GM23338 (cell line): ENCODE results near the gene SLC1A3. TPM values are rescaled to one million over a fixed set of nuclear protein-coding genes. Genes with fewer than 3 reads are reported as not detected.
A peak's percentile ranks its signal among the peaks of the same experiment; 100 is the strongest.

ENCODE experiments used
- ATAC-seq: fragments of 200-7000 bp; cut with Tn5 transposase; 3 replicates; pipeline ENCODE4 v1.9.1; 2020
- DNase-seq: peaks from one replicate; pipeline ENCODE4 v3.0.0-alpha.2; 2015; ENCODE audit warnings: low spot score
- H2AFZ ChIP-seq: fragments of 200-600 bp; sonication (generic); 2 replicates; pipeline ENCODE4 v1.8.0; 2016; ENCODE audit warnings: antibody characterized with exemption, mild to moderate bottlenecking, moderate library complexity
- H3F3A ChIP-seq: fragments of 200-600 bp; sonication (generic); replicated peaks from 2 replicates; pipeline ENCODE4 v1.8.0; 2017; ENCODE audit warnings: antibody characterized with exemption, mixed run types, low read depth
- H3K27ac ChIP-seq: fragments of 200-600 bp; sonication (generic); 2 replicates; pipeline ENCODE4 v1.6.1; 2016; ENCODE audit warnings: low read depth
- H3K27me3 ChIP-seq: fragments of 200-600 bp; sonication (generic); 2 replicates; pipeline ENCODE4 v1.8.0; 2016; ENCODE audit warnings: mild to moderate bottlenecking, mixed run types, moderate library complexity; ENCODE audit not compliant: insufficient read depth
- H3K36me3 ChIP-seq: fragments of 200-600 bp; sonication (generic); 2 replicates; pipeline ENCODE4 v1.8.0; 2016; ENCODE audit warnings: mild to moderate bottlenecking; ENCODE audit not compliant: insufficient read depth
- H3K4me1 ChIP-seq: fragments of 200-600 bp; sonication (generic); 2 replicates; pipeline ENCODE4 v1.8.0; 2016; ENCODE audit warnings: mild to moderate bottlenecking, moderate library complexity; ENCODE audit not compliant: insufficient read depth
- H3K4me2 ChIP-seq: fragments of 200-600 bp; sonication (generic); 2 replicates; pipeline ENCODE4 v1.7.1; 2017; ENCODE audit warnings: mixed run types
- H3K4me3 ChIP-seq: fragments of 200-600 bp; sonication (generic); 2 replicates; pipeline ENCODE4 v1.6.1; 2016; ENCODE audit warnings: mixed run types
- H3K79me2 ChIP-seq: fragments of 200-600 bp; sonication (generic); replicated peaks from 2 replicates; pipeline ENCODE4 v1.8.0; 2017; ENCODE audit warnings: mild to moderate bottlenecking; ENCODE audit not compliant: insufficient read depth
- H3K9me2 ChIP-seq: fragments of 200-600 bp; sonication (generic); 2 replicates; pipeline ENCODE4 v1.8.0; 2017; ENCODE audit not compliant: insufficient read depth
- H4K20me1 ChIP-seq: fragments of 200-600 bp; sonication (generic); replicated peaks from 2 replicates; pipeline ENCODE4 v1.8.0; 2017; ENCODE audit warnings: mild to moderate bottlenecking; ENCODE audit not compliant: insufficient read depth
- H3K27ac Mint-ChIP-seq: 2 replicates; pipeline ENCODE4 v1.8.0; 2020; ENCODE audit warnings: inconsistent platforms, mild to moderate bottlenecking, moderate library complexity, mixed read lengths
- H3K27me3 Mint-ChIP-seq: 3 replicates; pipeline ENCODE4 v1.8.0; 2022; ENCODE audit warnings: low read depth, mild to moderate bottlenecking, moderate library complexity, mixed read lengths, inconsistent platforms; ENCODE audit not compliant: insufficient read depth, poor library complexity
- H3K36me3 Mint-ChIP-seq: 3 replicates; pipeline ENCODE4 v1.8.0; 2021; ENCODE audit warnings: low read depth, mild to moderate bottlenecking, inconsistent platforms, moderate library complexity, mixed read lengths
- H3K4me1 Mint-ChIP-seq: 3 replicates; pipeline ENCODE4 v1.8.0; 2020; ENCODE audit warnings: mild to moderate bottlenecking, inconsistent platforms, mixed read lengths
- H3K4me3 Mint-ChIP-seq: 3 replicates; pipeline ENCODE4 v1.8.0; 2021; ENCODE audit warnings: moderate library complexity, mild to moderate bottlenecking, inconsistent platforms, mixed read lengths
- H3K9me3 Mint-ChIP-seq: 3 replicates; pipeline ENCODE4 v1.8.0; 2020; ENCODE audit warnings: moderate library complexity, mild to moderate bottlenecking, inconsistent platforms, mixed read lengths
- CREB1 ChIP-seq: fragments of 250-450 bp; sonication (Bioruptor Pico); IDR thresholded peaks from 2 replicates; pipeline ENCODE4 v1.5.0; 2020; ENCODE audit warnings: low read depth, mild to moderate bottlenecking, moderate library complexity
- ETS1 ChIP-seq: IDR thresholded peaks from 2 replicates; pipeline ENCODE4 v1.6.1; 2016; ENCODE audit warnings: antibody characterized with exemption
- EZH2 ChIP-seq: fragments of 200-600 bp; sonication (generic); IDR thresholded peaks from one replicate; pipeline ENCODE4 v1.8.0; 2017; ENCODE audit warnings: antibody characterized with exemption, mild to moderate bottlenecking, low read depth; ENCODE audit not compliant: unreplicated experiment
- EZH2phosphoT487 ChIP-seq: fragments of 200-600 bp; sonication (generic); IDR thresholded peaks from one replicate; pipeline ENCODE4 v1.8.1; 2018; ENCODE audit warnings: antibody characterized with exemption; ENCODE audit not compliant: unreplicated experiment
- JUNB ChIP-seq: IDR thresholded peaks from one replicate; pipeline ENCODE4 v1.6.1; 2016; ENCODE audit warnings: antibody characterized with exemption; ENCODE audit not compliant: unreplicated experiment
- NANOG ChIP-seq: IDR thresholded peaks from 2 replicates; pipeline ENCODE4 v1.6.1; 2016; ENCODE audit warnings: antibody characterized with exemption, borderline replicate concordance
- POLR2AphosphoS5 ChIP-seq: IDR thresholded peaks from 2 replicates; pipeline ENCODE4 v1.6.1; 2016; ENCODE audit warnings: antibody characterized with exemption, low read depth
- STAT1 ChIP-seq: IDR thresholded peaks from one replicate; pipeline ENCODE4 v1.6.1; 2016; ENCODE audit warnings: antibody characterized with exemption; ENCODE audit not compliant: unreplicated experiment
- ZNF114 ChIP-seq: fragments of 250-450 bp; sonication (Bioruptor Pico); IDR thresholded peaks from 2 replicates; pipeline ENCODE4 v1.5.0; 2020; ENCODE audit warnings: mild to moderate bottlenecking, moderate library complexity
- ZNF331 ChIP-seq: fragments of 250-450 bp; sonication (Bioruptor Pico); IDR thresholded peaks from 2 replicates; pipeline ENCODE4 v1.5.0; 2020; ENCODE audit warnings: low read depth, mild to moderate bottlenecking, moderate library complexity
- polyA plus RNA-seq: library from polyadenylated mRNA; unstranded; fragments of >200 nt; fragmentation: Nextera tagmentation; extraction: Ambion mirVana; gene quantifications from 2 replicates; pipeline ENCODE4 v1.2.1, GENCODE V29; 2016
- total RNA-seq: library from RNA; depleted of rRNA; stranded (reverse); fragments of >200 nt; shearing (Covaris generic); gene quantifications from 2 replicates; pipeline ENCODE4 v1.2.3, GENCODE V29; 2014
- TF ChIP-seq, protein P1 (sequence below): fragments of 250-450 bp; sonication (Bioruptor Pico); IDR thresholded peaks from 2 replicates; pipeline ENCODE4 v1.5.0; 2020; ENCODE audit warnings: mild to moderate bottlenecking, moderate library complexity
- TF ChIP-seq, protein P2 (sequence below), 2 experiments: fragments of 200-600 bp in 1 of 2; sonication (generic) in 1 of 2; conservative IDR thresholded peaks; 2 replicates each; pipeline versions ENCODE4 v1.5.1 to v1.6.1; 2016 to 2017; ENCODE audit warnings: antibody characterized with exemption in 2 of 2, low read depth in 2 of 2, mild to moderate bottlenecking in 2 of 2, moderate library complexity in 1 of 2
- TF ChIP-seq, protein P3 (sequence below): IDR thresholded peaks from one replicate; pipeline ENCODE4 v1.6.1; 2018; ENCODE audit warnings: antibody characterized with exemption; ENCODE audit not compliant: unreplicated experiment

Gene SLC1A3
- total and polyA plus RNA-seq, 2 experiments from 2014 or later: 29.0 to 40.7 TPM

DNA sequence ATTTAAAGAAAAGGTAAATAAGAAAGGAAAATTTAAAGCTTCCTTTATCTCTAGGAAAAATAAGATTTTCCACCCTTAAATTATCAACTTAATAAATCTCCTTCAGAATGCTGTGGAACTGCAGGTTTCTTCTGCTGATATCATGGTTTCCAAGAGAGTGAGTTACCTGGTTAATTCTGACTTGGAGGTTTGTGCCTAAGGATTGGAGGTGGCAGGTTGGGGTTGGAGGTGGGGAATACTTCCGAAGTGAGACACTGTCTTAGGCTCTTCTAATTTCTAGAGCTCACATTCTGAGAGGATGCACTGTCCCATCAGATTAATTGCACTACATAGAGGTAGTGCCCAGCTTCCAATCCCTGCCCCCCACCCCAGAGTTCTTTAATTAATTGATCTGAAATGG, 31.1 kb downstream of the SLC1A3 start:
- Histone ChIP-seq H3K4me1 (peaks cover 6% of the 10 kb centered on the region; the same call in 1 of the 2 replicates), H3K4me2 (no peak overlapping the region), H3K36me3 (peaks cover 3% of the 10 kb centered on the region; the same call in 1 of the 2 replicates), H2AFZ (no peak overlapping the region), H3F3A (no peaks in the 10 kb centered on the region), H3K9me2 (no peaks in the 10 kb centered on the region), H3K79me2 (no peaks in the 10 kb centered on the region), H3K4me3 (no peak overlapping the region), H3K27ac (0 out of 2 replicates have a peak overlapping the region, but pooled peaks have one; percentile 26), H4K20me1 (no peaks in the 10 kb centered on the region), H3K27me3 (no peaks in the 10 kb centered on the region)
- H3K27me3 Mint-ChIP-seq: no peaks in the 10 kb centered on the region
- H3K27ac Mint-ChIP-seq: no peak overlapping the region
- H3K4me1 Mint-ChIP-seq: peaks cover 12% of the 10 kb centered on the region
- peaks cover 13% of the 10 kb centered on the region; the same call in 2 of the 3 replicates for H3K36me3 Mint-ChIP-seq
- DNase-seq: no peak
- ATAC-seq: no peak
- no peak for TF ChIP-seq STAT1
- TF ChIP-seq JUNB: no peak
- no peak for TF ChIP-seq NANOG
- TF ChIP-seq EZH2: no peak
- TF ChIP-seq, protein P1, sequence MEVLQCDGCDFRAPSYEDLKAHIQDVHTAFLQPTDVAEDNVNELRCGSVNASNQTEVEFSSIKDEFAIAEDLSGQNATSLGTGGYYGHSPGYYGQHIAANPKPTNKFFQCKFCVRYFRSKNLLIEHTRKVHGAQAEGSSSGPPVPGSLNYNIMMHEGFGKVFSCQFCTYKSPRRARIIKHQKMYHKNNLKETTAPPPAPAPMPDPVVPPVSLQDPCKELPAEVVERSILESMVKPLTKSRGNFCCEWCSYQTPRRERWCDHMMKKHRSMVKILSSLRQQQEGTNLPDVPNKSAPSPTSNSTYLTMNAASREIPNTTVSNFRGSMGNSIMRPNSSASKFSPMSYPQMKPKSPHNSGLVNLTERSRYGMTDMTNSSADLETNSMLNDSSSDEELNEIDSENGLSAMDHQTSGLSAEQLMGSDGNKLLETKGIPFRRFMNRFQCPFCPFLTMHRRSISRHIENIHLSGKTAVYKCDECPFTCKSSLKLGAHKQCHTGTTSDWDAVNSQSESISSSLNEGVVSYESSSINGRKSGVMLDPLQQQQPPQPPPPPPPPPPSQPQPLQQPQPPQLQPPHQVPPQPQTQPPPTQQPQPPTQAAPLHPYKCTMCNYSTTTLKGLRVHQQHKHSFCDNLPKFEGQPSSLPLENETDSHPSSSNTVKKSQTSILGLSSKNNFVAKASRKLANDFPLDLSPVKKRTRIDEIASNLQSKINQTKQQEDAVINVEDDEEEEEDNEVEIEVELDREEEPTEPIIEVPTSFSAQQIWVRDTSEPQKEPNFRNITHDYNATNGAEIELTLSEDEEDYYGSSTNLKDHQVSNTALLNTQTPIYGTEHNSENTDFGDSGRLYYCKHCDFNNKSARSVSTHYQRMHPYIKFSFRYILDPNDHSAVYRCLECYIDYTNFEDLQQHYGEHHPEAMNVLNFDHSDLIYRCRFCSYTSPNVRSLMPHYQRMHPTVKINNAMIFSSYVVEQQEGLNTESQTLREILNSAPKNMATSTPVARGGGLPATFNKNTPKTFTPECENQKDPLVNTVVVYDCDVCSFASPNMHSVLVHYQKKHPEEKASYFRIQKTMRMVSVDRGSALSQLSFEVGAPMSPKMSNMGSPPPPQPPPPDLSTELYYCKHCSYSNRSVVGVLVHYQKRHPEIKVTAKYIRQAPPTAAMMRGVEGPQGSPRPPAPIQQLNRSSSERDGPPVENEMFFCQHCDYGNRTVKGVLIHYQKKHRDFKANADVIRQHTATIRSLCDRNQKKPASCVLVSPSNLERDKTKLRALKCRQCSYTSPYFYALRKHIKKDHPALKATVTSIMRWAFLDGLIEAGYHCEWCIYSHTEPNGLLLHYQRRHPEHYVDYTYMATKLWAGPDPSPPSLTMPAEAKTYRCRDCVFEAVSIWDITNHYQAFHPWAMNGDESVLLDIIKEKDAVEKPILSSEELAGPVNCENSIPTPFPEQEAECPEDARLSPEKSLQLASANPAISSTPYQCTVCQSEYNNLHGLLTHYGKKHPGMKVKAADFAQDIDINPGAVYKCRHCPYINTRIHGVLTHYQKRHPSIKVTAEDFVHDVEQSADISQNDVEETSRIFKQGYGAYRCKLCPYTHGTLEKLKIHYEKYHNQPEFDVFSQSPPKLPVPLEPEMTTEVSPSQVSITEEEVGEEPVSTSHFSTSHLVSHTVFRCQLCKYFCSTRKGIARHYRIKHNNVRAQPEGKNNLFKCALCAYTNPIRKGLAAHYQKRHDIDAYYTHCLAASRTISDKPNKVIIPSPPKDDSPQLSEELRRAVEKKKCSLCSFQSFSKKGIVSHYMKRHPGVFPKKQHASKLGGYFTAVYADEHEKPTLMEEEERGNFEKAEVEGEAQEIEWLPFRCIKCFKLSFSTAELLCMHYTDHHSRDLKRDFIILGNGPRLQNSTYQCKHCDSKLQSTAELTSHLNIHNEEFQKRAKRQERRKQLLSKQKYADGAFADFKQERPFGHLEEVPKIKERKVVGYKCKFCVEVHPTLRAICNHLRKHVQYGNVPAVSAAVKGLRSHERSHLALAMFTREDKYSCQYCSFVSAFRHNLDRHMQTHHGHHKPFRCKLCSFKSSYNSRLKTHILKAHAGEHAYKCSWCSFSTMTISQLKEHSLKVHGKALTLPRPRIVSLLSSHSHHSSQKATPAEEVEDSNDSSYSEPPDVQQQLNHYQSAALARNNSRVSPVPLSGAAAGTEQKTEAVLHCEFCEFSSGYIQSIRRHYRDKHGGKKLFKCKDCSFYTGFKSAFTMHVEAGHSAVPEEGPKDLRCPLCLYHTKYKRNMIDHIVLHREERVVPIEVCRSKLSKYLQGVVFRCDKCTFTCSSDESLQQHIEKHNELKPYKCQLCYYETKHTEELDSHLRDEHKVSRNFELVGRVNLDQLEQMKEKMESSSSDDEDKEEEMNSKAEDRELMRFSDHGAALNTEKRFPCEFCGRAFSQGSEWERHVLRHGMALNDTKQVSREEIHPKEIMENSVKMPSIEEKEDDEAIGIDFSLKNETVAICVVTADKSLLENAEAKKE (CRISPR knock-in tag): no peak
- TF ChIP-seq ETS1: no peak
- no peak for TF ChIP-seq CREB1
- TF ChIP-seq, protein P2, sequence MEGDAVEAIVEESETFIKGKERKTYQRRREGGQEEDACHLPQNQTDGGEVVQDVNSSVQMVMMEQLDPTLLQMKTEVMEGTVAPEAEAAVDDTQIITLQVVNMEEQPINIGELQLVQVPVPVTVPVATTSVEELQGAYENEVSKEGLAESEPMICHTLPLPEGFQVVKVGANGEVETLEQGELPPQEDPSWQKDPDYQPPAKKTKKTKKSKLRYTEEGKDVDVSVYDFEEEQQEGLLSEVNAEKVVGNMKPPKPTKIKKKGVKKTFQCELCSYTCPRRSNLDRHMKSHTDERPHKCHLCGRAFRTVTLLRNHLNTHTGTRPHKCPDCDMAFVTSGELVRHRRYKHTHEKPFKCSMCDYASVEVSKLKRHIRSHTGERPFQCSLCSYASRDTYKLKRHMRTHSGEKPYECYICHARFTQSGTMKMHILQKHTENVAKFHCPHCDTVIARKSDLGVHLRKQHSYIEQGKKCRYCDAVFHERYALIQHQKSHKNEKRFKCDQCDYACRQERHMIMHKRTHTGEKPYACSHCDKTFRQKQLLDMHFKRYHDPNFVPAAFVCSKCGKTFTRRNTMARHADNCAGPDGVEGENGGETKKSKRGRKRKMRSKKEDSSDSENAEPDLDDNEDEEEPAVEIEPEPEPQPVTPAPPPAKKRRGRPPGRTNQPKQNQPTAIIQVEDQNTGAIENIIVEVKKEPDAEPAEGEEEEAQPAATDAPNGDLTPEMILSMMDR (conservative IDR thresholded peaks at IDR 0.05; ENCODE audit: low read depth in 2 of 2): no peak
- TF ChIP-seq, protein P3, sequence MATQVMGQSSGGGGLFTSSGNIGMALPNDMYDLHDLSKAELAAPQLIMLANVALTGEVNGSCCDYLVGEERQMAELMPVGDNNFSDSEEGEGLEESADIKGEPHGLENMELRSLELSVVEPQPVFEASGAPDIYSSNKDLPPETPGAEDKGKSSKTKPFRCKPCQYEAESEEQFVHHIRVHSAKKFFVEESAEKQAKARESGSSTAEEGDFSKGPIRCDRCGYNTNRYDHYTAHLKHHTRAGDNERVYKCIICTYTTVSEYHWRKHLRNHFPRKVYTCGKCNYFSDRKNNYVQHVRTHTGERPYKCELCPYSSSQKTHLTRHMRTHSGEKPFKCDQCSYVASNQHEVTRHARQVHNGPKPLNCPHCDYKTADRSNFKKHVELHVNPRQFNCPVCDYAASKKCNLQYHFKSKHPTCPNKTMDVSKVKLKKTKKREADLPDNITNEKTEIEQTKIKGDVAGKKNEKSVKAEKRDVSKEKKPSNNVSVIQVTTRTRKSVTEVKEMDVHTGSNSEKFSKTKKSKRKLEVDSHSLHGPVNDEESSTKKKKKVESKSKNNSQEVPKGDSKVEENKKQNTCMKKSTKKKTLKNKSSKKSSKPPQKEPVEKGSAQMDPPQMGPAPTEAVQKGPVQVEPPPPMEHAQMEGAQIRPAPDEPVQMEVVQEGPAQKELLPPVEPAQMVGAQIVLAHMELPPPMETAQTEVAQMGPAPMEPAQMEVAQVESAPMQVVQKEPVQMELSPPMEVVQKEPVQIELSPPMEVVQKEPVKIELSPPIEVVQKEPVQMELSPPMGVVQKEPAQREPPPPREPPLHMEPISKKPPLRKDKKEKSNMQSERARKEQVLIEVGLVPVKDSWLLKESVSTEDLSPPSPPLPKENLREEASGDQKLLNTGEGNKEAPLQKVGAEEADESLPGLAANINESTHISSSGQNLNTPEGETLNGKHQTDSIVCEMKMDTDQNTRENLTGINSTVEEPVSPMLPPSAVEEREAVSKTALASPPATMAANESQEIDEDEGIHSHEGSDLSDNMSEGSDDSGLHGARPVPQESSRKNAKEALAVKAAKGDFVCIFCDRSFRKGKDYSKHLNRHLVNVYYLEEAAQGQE: no peak
- TF ChIP-seq ZNF114 (CRISPR knock-in tag): no peak
- TF ChIP-seq EZH2phosphoT487: no peak
- TF ChIP-seq ZNF331 (CRISPR knock-in tag): no peak
- no peak for TF ChIP-seq POLR2AphosphoS5
- H3K4me3 Mint-ChIP-seq: no peak overlapping the region
- no peaks in the 10 kb centered on the region for H3K9me3 Mint-ChIP-seq
